Measurements from ENCODE around the gene EBF3.

The EBF3 gene

DNA sequence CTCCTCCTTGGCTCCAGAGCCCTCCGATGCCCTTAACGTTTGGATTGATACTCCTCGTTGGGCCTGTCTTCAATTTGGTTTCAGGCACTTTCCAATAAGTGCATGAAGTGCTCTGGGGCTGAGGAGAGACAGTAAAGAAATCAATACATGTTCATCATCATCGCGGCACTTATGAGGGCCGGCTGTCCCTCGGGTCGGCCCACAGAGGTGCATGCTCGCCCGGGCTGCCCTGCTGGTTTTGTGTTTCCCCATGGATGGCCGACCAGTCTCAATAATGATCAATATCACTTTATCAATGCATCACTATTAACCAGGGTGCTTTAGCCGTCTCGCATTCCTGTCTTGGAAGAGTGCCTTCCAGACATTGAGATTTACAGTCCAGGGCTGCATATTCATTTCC is 154.2 kb downstream of the EBF3 start:
- Histone ChIP-seq H3K4me3 (ENCODE audit: low read length) (no peak overlapping the region), H3K36me3 (ENCODE audit: insufficient read depth, low read depth, low read length) (no peaks in the 10 kb centered on the region), H3K27me3 (ENCODE audit: insufficient read depth, low read length) (no peaks in the 10 kb centered on the region), H3K4me1 (ENCODE audit: insufficient read depth, low read length) (no peaks in the 10 kb centered on the region), H3K9ac (ENCODE audit: low read depth, low read length) (no peak overlapping the region), H3K9me3 (ENCODE audit: insufficient read depth, low read depth, low read length) (peaks cover 8% of the 10 kb centered on the region), H3K27ac (ENCODE audit: low read length) (no peak overlapping the region)

DNA sequence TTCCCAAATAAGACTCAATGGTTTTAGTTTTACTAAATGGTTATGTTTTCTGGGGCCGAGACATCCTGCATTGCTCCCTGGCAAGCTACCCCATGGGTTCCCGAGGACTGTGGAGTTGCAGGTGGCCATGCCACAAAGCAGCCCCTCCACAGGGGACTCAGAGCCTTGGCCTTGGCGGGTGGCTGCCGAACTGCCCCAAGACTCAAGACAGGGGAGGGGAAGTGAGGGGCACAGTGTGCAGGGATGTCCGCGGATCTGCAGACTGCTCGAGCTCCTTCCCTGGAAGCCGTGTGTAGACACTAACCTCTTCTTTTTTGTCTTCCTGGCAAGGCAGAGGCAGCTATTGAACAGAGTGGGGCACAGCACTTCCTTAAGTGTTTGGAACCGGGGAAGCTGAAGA is 154.6 kb downstream of the EBF3 start:
- no peak overlapping the region for H3K4me3 ChIP-seq (ENCODE audit: low read length)
- no peak overlapping the region for H3K9ac ChIP-seq (ENCODE audit: low read depth, low read length)
- peaks cover 8% of the 10 kb centered on the region for H3K9me3 ChIP-seq (ENCODE audit: insufficient read depth, low read depth, low read length)
- H3K4me1 ChIP-seq (ENCODE audit: insufficient read depth, low read length) = no peaks in the 10 kb centered on the region
- H3K27me3 ChIP-seq (ENCODE audit: insufficient read depth, low read length) = no peaks in the 10 kb centered on the region
- no peaks in the 10 kb centered on the region for H3K36me3 ChIP-seq (ENCODE audit: insufficient read depth, low read depth, low read length)
- no peak overlapping the region for H3K27ac ChIP-seq (ENCODE audit: low read length)

GRCh38 chr10:129808092-129808983 is 155.7 kb downstream of the EBF3 start:
- H3K4me3 ChIP-seq (ENCODE audit: low read length) = no peak overlapping the region
- H3K36me3 ChIP-seq (ENCODE audit: insufficient read depth, low read depth, low read length) = no peaks in the 10 kb centered on the region
- H3K27ac ChIP-seq (ENCODE audit: low read length) = no peak overlapping the region
- no peak overlapping the region for H3K9ac ChIP-seq (ENCODE audit: low read depth, low read length)
- peaks cover 17% of the 10 kb centered on the region for H3K9me3 ChIP-seq (ENCODE audit: insufficient read depth, low read depth, low read length)
- no peaks in the 10 kb centered on the region for H3K27me3 ChIP-seq (ENCODE audit: insufficient read depth, low read length)
- H3K4me1 ChIP-seq (ENCODE audit: insufficient read depth, low read length) = no peaks in the 10 kb centered on the region

DNA sequence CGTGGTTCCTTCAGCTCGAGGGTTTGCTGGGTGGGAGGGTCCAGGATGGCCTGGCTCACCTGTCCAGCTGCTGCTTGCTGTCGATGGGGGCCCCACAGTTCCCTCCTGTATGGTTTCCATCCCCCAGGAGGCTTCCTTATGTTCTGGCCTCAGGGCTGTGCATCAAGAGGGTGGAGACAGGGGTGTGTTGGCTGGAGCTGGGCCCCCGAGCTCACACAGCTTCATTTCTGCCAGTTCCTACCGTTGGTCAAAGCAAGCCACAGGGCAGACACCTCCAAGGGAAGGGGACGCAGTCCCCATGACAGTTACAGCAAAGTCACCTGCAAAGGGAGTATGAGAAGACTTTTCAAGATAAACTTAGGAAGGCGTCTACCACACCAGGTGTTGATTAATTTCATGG is 156.9 kb downstream of the EBF3 start:
- peaks cover 21% of the 10 kb centered on the region for H3K9me3 ChIP-seq (ENCODE audit: insufficient read depth, low read depth, low read length)

GRCh38 chr10:129800796-129801340 is 163.2 kb downstream of the EBF3 start:
- Histone ChIP-seq H3K27ac (ENCODE audit: low read length) (no peak overlapping the region), H3K9ac (ENCODE audit: low read depth, low read length) (no peak overlapping the region), H3K27me3 (ENCODE audit: insufficient read depth, low read length) (no peaks in the 10 kb centered on the region), H3K4me3 (ENCODE audit: low read length) (no peak overlapping the region), H3K9me3 (ENCODE audit: insufficient read depth, low read depth, low read length) (peaks cover 22% of the 10 kb centered on the region), H3K36me3 (ENCODE audit: insufficient read depth, low read depth, low read length) (no peaks in the 10 kb centered on the region), H3K4me1 (ENCODE audit: insufficient read depth, low read length) (no peaks in the 10 kb centered on the region)

More for the DNA sequence above, 156.9 kb downstream of the EBF3 start:
- Histone ChIP-seq H3K27me3 (ENCODE audit: insufficient read depth, low read length) (no peaks in the 10 kb centered on the region), H3K36me3 (ENCODE audit: insufficient read depth, low read depth, low read length) (no peaks in the 10 kb centered on the region), H3K9ac (ENCODE audit: low read depth, low read length) (no peak overlapping the region), H3K27ac (ENCODE audit: low read length) (no peak overlapping the region), H3K4me3 (ENCODE audit: low read length) (no peak overlapping the region), H3K4me1 (ENCODE audit: insufficient read depth, low read length) (no peaks in the 10 kb centered on the region)

DNA sequence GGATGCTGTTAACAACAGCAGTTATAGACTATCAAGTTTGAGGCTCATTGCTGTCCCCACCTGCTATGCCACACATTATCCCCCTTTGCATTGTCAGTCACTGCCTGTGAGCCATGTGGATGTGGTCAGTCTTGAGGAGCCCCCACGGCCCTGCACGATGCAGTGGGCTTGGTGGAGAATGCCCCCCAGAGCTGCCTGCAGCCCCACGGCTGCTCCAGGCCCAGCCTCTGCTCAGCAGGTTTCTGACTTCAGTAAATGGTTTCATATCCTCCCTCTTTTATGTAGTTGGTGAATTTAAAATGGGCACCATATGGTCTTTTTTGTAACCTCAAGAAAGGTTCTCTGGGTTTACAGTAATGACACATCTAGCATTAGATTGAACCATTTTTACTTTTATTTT is 164.1 kb downstream of the EBF3 start:
- Histone ChIP-seq H3K36me3 (ENCODE audit: insufficient read depth, low read depth, low read length) (no peaks in the 10 kb centered on the region), H3K9me3 (ENCODE audit: insufficient read depth, low read depth, low read length) (peaks cover 15% of the 10 kb centered on the region), H3K27me3 (ENCODE audit: insufficient read depth, low read length) (no peaks in the 10 kb centered on the region), H3K27ac (ENCODE audit: low read length) (no peak overlapping the region), H3K4me3 (ENCODE audit: low read length) (no peak overlapping the region), H3K9ac (ENCODE audit: low read depth, low read length) (no peak overlapping the region), H3K4me1 (ENCODE audit: insufficient read depth, low read length) (no peaks in the 10 kb centered on the region)

DNA sequence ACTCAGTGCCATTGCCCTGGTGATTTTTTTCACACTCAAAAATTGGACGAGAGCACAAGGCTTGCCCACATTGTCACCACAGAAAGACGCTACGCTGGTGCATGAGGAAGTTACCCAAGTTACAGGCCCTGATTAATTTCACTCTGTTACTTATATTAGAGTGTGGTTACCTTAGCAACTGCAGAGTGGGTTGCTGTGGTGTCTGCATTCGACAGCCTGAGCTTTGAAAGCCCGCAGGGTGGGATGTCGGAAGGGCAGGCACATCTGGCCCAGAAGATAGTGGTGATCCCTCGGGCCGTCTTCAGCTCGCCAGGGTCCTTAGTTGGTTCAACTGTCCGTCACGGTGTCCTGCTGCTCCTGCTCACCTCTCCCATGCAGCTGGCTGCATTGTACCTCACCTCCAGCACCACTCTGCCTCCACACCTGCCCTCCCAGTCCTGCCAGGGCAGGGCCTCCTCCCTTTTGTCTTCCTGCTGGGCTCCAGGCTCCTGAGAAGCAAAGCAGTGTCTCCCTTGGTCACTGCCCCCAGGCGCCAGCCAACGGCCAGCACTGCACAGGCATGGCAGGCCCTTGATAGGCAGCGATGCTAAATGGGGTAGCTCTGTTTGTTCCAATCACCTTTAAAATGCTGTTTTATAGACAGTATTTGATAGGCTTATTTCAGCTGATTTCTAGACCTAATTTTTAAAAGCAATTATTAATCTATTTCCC is 167.2 kb downstream of the EBF3 start:
- Histone ChIP-seq H3K9me3 (ENCODE audit: insufficient read depth, low read depth, low read length) (no peaks in the 10 kb centered on the region), H3K4me3 (ENCODE audit: low read length) (no peak overlapping the region), H3K9ac (ENCODE audit: low read depth, low read length) (no peak overlapping the region), H3K27me3 (ENCODE audit: insufficient read depth, low read length) (no peaks in the 10 kb centered on the region), H3K27ac (ENCODE audit: low read length) (no peak overlapping the region), H3K36me3 (ENCODE audit: insufficient read depth, low read depth, low read length) (no peaks in the 10 kb centered on the region), H3K4me1 (ENCODE audit: insufficient read depth, low read length) (no peaks in the 10 kb centered on the region)

DNA sequence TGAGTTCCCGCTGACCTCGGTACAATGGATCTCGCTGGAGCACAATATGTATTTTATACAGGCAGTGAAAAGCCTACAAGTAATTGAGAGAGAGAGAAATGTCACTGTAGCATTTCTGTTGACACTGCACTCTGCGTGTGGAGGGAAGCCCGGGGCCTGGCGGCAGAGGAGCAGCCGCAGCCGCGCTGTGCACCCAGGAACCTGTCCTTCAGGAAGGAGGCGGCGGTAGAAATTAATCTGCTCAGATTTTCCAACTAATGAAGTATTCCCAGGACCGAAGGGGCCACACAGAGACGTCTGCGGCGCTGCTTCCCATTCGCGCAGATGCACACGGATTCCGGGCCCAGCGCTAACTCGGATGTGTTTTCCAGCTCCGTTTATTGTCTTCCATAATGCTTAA is 170.1 kb downstream of the EBF3 start:
- Histone ChIP-seq H3K4me3 (ENCODE audit: low read length) (no peak overlapping the region), H3K9me3 (ENCODE audit: insufficient read depth, low read depth, low read length) (no peaks in the 10 kb centered on the region), H3K27me3 (ENCODE audit: insufficient read depth, low read length) (no peaks in the 10 kb centered on the region), H3K9ac (ENCODE audit: low read depth, low read length) (no peak overlapping the region), H3K36me3 (ENCODE audit: insufficient read depth, low read depth, low read length) (no peaks in the 10 kb centered on the region), H3K27ac (ENCODE audit: low read length) (no peak overlapping the region), H3K4me1 (ENCODE audit: insufficient read depth, low read length) (no peaks in the 10 kb centered on the region)

GRCh38 chr10:129793479-129793878 is 170.6 kb downstream of the EBF3 start:
- no peaks in the 10 kb centered on the region for H3K27me3 ChIP-seq (ENCODE audit: insufficient read depth, low read length)
- no peak overlapping the region for H3K4me3 ChIP-seq (ENCODE audit: low read length)
- no peaks in the 10 kb centered on the region for H3K9me3 ChIP-seq (ENCODE audit: insufficient read depth, low read depth, low read length)
- no peak overlapping the region for H3K9ac ChIP-seq (ENCODE audit: low read depth, low read length)
- H3K36me3 ChIP-seq (ENCODE audit: insufficient read depth, low read depth, low read length) = no peaks in the 10 kb centered on the region
- H3K4me1 ChIP-seq (ENCODE audit: insufficient read depth, low read length) = no peaks in the 10 kb centered on the region
- H3K27ac ChIP-seq (ENCODE audit: low read length) = no peak overlapping the region

GRCh38 chr10:129792864-129793263 is 171.2 kb downstream of the EBF3 start:
- H3K9ac ChIP-seq (ENCODE audit: low read depth, low read length) = no peak overlapping the region
- H3K4me1 ChIP-seq (ENCODE audit: insufficient read depth, low read length) = no peaks in the 10 kb centered on the region
- H3K9me3 ChIP-seq (ENCODE audit: insufficient read depth, low read depth, low read length) = no peaks in the 10 kb centered on the region
- H3K27ac ChIP-seq (ENCODE audit: low read length) = no peak overlapping the region
- no peaks in the 10 kb centered on the region for H3K36me3 ChIP-seq (ENCODE audit: insufficient read depth, low read depth, low read length)
- no peaks in the 10 kb centered on the region for H3K27me3 ChIP-seq (ENCODE audit: insufficient read depth, low read length)
- no peak overlapping the region for H3K4me3 ChIP-seq (ENCODE audit: low read length)

DNA sequence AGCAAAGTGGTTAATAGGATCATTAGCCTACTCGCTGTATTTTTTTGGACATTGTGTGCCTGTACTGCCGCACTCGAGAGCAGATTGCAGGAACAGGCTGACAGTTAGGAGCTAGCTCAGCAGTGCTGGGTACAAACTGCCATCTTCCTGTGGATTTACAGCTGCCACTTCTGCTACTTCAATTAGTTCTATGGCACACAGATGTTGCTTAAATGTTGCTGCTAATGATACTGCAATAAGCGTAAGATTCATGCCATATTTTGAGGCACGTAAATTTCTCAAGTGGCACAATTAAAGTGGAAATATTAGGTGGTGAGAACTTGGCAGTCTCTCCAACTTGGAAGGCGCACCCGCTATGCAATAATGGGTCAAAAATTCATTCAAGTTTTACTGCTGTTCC is 171.9 kb downstream of the EBF3 start:
- H3K36me3 ChIP-seq (ENCODE audit: insufficient read depth, low read depth, low read length) = no peaks in the 10 kb centered on the region
- H3K9ac ChIP-seq (ENCODE audit: low read depth, low read length) = no peak overlapping the region

More for the DNA sequence above, 171.9 kb downstream of the EBF3 start:
- H3K27ac ChIP-seq (ENCODE audit: low read length) = no peak overlapping the region
- no peaks in the 10 kb centered on the region for H3K27me3 ChIP-seq (ENCODE audit: insufficient read depth, low read length)
- H3K4me3 ChIP-seq (ENCODE audit: low read length) = no peak overlapping the region
- no peaks in the 10 kb centered on the region for H3K4me1 ChIP-seq (ENCODE audit: insufficient read depth, low read length)
- no peaks in the 10 kb centered on the region for H3K9me3 ChIP-seq (ENCODE audit: insufficient read depth, low read depth, low read length)
